SH-SY5Y (cell line): ENCODE data around the gene XRCC2.
A peak's percentile ranks its signal among the peaks of the same experiment; 100 is the strongest.

ENCODE experiments used
- GATA2 ChIP-seq: IDR thresholded peaks from 2 replicates; pipeline ENCODE4 v1.6.1; 2011; ENCODE audit warnings: mild to moderate bottlenecking, low read depth, low read length
- GATA3 ChIP-seq: IDR thresholded peaks from 2 replicates; pipeline ENCODE4 v1.6.1; 2011; ENCODE audit warnings: low read depth, mild to moderate bottlenecking, low read length, moderate library complexity

The XRCC2 gene

GRCh38 chr7:152675759-152676636 is at the start of gene XRCC2:
XRCC2 (minus strand) TSS chr7:152676141; CDS start chr7:152676079, 62 bp downstream.
- no peak for TF ChIP-seq GATA3
- TF ChIP-seq GATA2 = peak; percentile 31; the same call in 1 of the 2 replicates

- TF ChIP-seq GATA3 = no peak
- no peak for TF ChIP-seq GATA2
Observed at GRCh38 chr7:152723364-152723763, 47.4 kb upstream of the XRCC2 start.

GRCh38 chr7:152711444-152711944 is 35.6 kb upstream of the XRCC2 start:
- TF ChIP-seq GATA3 (no peak), GATA2 (no peak)

GRCh38 chr7:152710153-152710442 is 34.2 kb upstream of the XRCC2 start:
- no peak for TF ChIP-seq GATA2
- no peak for TF ChIP-seq GATA3

- TF ChIP-seq GATA3 (no peak), GATA2 (no peak)
Observed at GRCh38 chr7:152709287-152710152, 33.6 kb upstream of the XRCC2 start.

- TF ChIP-seq GATA2 (no peak), GATA3 (no peak)
Observed at GRCh38 chr7:152704796-152705384, 28.9 kb upstream of the XRCC2 start.

GRCh38 chr7:152699079-152699478 is 23.1 kb upstream of the XRCC2 start:
- peak; percentile 72; the same call in 1 of the 2 replicates for TF ChIP-seq GATA2
- TF ChIP-seq GATA3 = peak; percentile 91

GRCh38 chr7:152683297-152683696 is 7.4 kb upstream of the XRCC2 start:
- TF ChIP-seq GATA3 (no peak), GATA2 (no peak)

- TF ChIP-seq GATA3 (no peak), GATA2 (no peak)
Observed at GRCh38 chr7:152677808-152678670, 2.1 kb upstream of the XRCC2 start.

- TF ChIP-seq GATA2 (peak; percentile 49), GATA3 (no peak)
Observed at GRCh38 chr7:152674860-152675758, 832 bp downstream of the XRCC2 start.

- TF ChIP-seq GATA3 (no peak), GATA2 (no peak)
Observed at GRCh38 chr7:152673897-152674296, 2.0 kb downstream of the XRCC2 start.

- no peak for TF ChIP-seq GATA2
- no peak for TF ChIP-seq GATA3
Observed at GRCh38 chr7:152672626-152673025, 3.3 kb downstream of the XRCC2 start.

- no peak for TF ChIP-seq GATA2
- TF ChIP-seq GATA3 = no peak
Observed at GRCh38 chr7:152669758-152670157, 6.2 kb downstream of the XRCC2 start.
